Measurements from ENCODE around the gene SCAMP1. TPM values are rescaled to one million over a fixed set of nuclear protein-coding genes. Genes with fewer than 3 reads are reported as not detected.
A peak's percentile ranks its signal among the peaks of the same experiment; 100 is the strongest.

The SCAMP1 gene
- total RNA-seq, 1 donor from 2014 or later = 45.4 TPM

- H3K27ac Mint-ChIP-seq = peak overlapping the region; percentile 83
Measured at GRCh38 chr5:78361631-78361993, 1.2 kb downstream of the SCAMP1 start.

GRCh38 chr5:78362220-78362619, 1.8 kb downstream of the SCAMP1 start:
- TF ChIP-seq CTCF (IDR thresholded peaks at IDR 0.05; ENCODE audit: unreplicated experiment) = no peak
- H3K27me3 Mint-ChIP-seq (ENCODE audit: low read depth) = no peaks in the 10 kb centered on the region
- no peak for DNase-seq (ENCODE audit: low spot score in 2 of 2, unreplicated experiment in 2 of 2)
- peak overlapping the region; percentile 96 for H3K4me3 Mint-ChIP-seq
- no peak overlapping the region for H3K27ac Mint-ChIP-seq
- H3K36me3 Mint-ChIP-seq = no peaks in the 10 kb centered on the region
- H3K4me1 Mint-ChIP-seq = peaks cover 25% of the 10 kb centered on the region
- no peaks in the 10 kb centered on the region for H3K9me3 Mint-ChIP-seq

More at GRCh38 chr5:78361631-78361993, 1.2 kb downstream of the SCAMP1 start:
- DNase-seq (ENCODE audit: low spot score in 2 of 2, unreplicated experiment in 2 of 2) = no peak
- Mint-ChIP-seq H3K9me3 (no peaks in the 10 kb centered on the region), H3K36me3 (no peaks in the 10 kb centered on the region), H3K27me3 (ENCODE audit: low read depth) (no peaks in the 10 kb centered on the region), H3K4me3 (peak overlapping the region; percentile 96), H3K4me1 (peaks cover 25% of the 10 kb centered on the region)
- TF ChIP-seq CTCF (IDR thresholded peaks at IDR 0.05; ENCODE audit: unreplicated experiment) = no peak

- Mint-ChIP-seq H3K9me3 (no peaks in the 10 kb centered on the region), H3K27ac (no peak overlapping the region), H3K4me1 (peaks cover 21% of the 10 kb centered on the region), H3K36me3 (no peaks in the 10 kb centered on the region), H3K4me3 (no peak overlapping the region), H3K27me3 (ENCODE audit: low read depth) (no peaks in the 10 kb centered on the region)
- TF ChIP-seq CTCF (IDR thresholded peaks at IDR 0.05; ENCODE audit: unreplicated experiment) = no peak
- DNase-seq (ENCODE audit: low spot score in 2 of 2, unreplicated experiment in 2 of 2) = no peak
Measured at GRCh38 chr5:78364005-78364404, 3.6 kb downstream of the SCAMP1 start.

- peaks cover 3% of the 10 kb centered on the region for H3K4me1 Mint-ChIP-seq
- TF ChIP-seq CTCF (IDR thresholded peaks at IDR 0.05; ENCODE audit: unreplicated experiment) = no peak
Measured at GRCh38 chr5:78367318-78367991, 7.0 kb downstream of the SCAMP1 start.

GRCh38 chr5:78369680-78370079, 9.3 kb downstream of the SCAMP1 start:
- no peaks in the 10 kb centered on the region for H3K9me3 Mint-ChIP-seq
- H3K36me3 Mint-ChIP-seq = no peaks in the 10 kb centered on the region
- TF ChIP-seq CTCF (IDR thresholded peaks at IDR 0.05; ENCODE audit: unreplicated experiment) = no peak
- no peak overlapping the region for H3K4me3 Mint-ChIP-seq
- no peak overlapping the region for H3K27ac Mint-ChIP-seq
- peaks cover 2% of the 10 kb centered on the region for H3K4me1 Mint-ChIP-seq
- H3K27me3 Mint-ChIP-seq (ENCODE audit: low read depth) = no peaks in the 10 kb centered on the region
- DNase-seq (ENCODE audit: low spot score in 2 of 2, unreplicated experiment in 2 of 2) = no peak

More at GRCh38 chr5:78367318-78367991, 7.0 kb downstream of the SCAMP1 start:
- no peak overlapping the region for H3K4me3 Mint-ChIP-seq
- DNase-seq (ENCODE audit: low spot score in 2 of 2, unreplicated experiment in 2 of 2) = no peak
- H3K9me3 Mint-ChIP-seq = no peaks in the 10 kb centered on the region
- no peak overlapping the region for H3K27ac Mint-ChIP-seq
- H3K36me3 Mint-ChIP-seq = no peaks in the 10 kb centered on the region
- no peaks in the 10 kb centered on the region for H3K27me3 Mint-ChIP-seq (ENCODE audit: low read depth)
